IPS-11a (cell line): Measurements from ENCODE around the gene IGHMBP2.

Source experiments
- H3K4me3 ChIP-seq: one replicate; pipeline ENCODE4 v1.5.1; 2013; ENCODE audit warnings: low read depth, low read length, control low read depth

Gene IGHMBP2

DNA sequence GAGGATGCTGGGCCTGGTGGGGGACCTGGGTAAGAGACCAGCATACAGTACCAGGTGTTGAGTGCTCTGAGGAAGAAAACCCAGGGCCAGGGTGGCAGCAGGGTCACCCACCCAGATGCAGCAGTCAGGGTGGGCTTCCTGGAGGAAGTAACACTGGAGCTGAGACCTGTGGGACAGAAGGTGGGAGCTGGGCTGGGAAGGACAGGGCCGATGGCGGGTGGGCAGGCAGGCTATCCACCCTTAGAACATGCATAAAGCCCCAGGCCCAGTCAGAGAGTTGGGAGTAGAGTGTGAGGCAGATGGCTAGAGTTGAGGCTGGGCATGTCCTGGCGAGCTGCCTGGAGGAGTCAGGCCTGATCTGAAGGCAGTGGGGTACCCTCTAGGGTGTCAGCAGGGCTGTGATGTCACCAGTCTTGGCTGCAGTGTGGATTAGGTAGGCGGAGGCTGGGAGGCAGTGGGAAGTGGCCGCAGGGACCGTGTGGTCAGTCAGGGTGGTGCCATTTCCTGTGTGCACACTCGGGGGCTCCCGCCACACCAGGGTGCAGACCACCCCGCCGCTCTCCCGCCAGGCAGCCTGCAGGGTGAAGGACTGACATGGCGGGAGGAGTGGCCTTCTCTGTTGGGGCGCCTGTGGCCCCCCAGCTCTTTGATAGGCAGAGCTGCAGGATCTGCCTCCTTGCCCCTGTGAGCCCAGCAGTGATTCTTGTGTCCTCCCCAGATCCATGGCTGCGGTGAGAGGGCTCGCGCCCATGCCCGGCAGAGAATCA, 35.3 kb downstream of the IGHMBP2 start:
- no peak overlapping the region for H3K4me3 ChIP-seq

DNA sequence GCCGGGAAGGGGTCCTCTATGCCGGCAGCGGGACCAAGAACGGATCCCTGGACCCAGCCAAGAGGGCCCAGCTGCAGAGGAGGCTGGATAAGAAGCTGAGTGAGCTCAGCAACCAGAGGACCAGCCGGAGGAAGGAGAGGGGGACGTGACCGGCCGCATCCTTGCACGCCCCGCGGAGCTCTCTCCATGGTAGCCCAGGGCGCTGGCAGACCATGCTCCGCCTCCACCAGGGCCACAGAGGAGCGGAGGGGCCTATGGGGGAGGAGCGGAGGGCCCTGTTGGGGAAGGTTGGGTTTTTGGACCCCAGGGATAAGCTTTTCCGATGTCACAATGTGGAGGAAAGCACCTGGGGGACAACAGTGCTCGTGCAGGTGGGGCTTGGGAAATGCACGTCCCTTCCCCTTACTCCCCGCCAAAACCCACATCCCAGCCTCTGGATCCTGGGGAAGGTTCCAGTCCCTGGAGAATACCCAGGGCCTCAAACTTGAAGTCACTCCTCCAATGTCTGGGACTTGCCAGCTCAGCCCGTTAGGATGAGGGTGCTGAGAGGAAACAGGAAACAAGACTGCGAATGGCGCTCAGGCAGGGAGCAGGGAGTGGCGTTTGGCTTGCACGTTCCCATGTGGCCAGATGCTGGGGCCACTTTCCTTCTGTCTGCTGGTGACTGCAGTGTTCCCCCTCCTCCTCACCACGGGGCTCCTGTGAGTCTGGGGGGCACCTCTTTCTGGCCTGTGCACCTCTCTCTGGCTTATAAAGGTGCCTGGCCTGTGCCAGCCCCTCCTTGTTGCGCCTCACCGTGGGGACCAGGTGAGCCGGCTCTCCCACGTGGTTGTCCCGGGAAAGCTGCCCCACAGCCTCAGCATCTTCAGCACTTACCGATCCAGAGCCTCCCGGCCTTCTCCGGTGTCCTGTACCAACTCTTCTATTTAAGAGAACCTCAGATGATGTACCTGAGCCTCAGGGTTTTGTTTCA, 36.2 kb downstream of the IGHMBP2 start:
- H3K4me3 ChIP-seq: no peak overlapping the region

DNA sequence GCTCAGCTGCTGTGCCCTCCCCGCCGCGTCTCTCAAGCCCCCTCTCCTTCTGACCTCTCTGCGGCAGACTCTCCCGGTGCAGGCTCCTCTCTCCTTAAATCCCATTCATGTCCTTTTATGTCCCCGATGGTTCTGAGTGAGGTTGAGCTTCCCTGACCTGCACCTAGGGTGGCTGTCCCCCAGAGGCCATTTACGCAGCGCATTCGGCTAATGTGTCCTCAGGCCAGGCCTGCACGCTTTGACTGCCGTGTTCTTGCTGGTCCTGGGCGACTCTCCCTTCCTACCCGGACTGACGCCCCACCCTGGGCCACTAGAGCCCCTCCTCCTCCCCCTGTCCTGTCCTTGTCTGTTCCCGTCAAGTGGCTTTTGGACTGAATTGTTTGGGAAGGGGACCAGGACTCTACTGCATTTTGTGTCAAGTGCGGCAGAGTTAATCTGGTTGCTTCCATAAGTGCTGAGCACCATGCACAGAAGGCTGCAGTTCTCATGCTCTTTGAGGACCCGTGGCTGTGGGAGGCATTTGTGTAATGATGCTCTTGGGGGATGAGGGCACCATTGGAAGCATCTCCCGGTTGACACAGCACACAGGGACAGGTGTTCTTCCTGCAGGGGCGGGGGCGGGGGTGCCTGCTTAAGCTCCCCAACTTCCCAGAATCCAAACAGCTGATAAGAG, 37.1 kb downstream of the IGHMBP2 start:
- no peak overlapping the region for H3K4me3 ChIP-seq

DNA sequence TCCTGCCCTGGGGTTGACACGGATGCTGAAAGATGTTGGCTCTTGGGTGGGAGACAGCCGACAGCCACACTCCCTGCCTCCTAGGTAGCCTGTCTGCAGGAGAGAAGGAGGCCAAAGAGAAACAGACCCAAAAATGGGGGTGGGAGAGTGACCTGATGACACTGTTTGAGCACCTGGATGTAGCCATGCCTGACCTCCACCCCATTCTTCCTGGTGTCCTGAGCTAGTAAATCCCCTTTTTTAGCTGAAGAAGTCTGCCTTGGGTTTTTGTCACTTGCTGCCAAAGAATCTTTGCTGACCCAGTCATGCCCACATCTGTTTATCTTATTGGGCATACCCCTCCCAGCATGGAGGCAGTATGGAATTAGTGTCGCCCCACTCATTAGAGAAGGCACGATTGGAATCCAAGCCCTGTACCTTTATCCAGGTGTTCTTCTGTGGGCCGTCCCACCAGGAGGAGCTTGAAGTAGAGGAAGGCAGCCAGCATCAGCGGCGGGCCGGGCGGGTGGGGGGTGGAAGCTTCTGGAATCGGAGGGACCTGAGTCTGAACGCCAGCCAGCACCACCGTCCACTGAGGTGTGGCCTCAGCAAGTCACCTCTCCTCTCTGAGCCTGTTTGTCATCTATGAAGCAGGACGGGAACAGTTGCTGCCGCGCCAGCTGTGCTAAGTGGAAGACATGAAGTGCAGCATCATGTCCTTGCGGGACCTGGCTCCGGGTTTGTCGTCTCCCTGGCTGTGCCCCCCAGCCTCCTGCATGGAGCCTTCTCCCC, 37.8 kb downstream of the IGHMBP2 start:
- no peak overlapping the region for H3K4me3 ChIP-seq

DNA sequence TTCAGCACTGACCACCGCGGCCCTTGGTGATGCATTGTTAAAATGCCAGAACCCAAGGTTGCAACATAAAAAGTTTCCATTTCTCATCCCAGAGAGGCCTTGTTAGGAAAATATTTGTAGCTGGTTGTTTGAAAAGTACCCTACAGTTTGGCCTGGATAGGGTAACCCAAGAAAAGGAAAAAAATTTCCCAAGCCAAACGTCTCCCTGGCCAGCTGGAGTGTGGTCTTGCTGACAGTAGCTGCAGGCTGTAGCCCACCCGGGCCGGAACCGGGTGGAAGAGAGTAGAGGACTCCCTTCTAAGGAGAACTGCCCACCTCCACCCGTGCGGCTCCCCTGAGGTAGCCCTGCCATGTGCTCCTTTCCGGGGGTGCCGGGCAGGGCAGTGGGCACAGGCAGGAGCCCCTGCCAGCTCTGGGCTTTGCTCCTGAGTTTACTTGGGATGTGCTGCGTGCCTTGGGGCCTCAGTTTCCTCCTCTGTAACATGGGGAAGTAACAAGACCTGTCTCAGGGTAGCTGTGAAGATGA, 38.5 kb downstream of the IGHMBP2 start:
- H3K4me3 ChIP-seq: no peak overlapping the region

DNA sequence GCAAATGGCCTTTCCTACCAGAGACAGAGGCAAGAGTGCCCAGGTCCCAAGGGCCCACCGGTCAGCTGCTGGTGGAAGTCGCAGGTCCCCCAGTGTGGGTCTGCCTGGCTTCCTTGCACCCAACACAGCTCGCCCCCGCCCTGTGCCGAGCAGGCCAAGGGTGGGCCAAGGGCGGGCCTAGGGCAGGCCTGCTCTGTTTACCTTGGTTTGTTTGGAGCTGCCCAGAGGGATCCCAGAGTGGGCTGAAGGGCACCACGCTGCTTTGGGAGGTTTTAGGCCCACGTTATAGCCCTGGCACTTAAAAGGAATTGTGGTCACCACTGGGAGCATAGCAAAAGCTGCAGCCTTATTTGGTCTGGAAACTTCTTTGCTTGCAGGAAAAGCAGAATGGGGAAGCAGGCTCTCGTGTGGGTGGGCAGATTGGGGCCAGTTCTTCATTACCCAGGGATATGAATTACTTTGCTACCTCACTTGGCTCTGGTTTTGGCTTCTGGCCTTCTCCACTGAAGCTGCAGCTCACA, 39.1 kb downstream of the IGHMBP2 start:
- no peak overlapping the region for H3K4me3 ChIP-seq

DNA sequence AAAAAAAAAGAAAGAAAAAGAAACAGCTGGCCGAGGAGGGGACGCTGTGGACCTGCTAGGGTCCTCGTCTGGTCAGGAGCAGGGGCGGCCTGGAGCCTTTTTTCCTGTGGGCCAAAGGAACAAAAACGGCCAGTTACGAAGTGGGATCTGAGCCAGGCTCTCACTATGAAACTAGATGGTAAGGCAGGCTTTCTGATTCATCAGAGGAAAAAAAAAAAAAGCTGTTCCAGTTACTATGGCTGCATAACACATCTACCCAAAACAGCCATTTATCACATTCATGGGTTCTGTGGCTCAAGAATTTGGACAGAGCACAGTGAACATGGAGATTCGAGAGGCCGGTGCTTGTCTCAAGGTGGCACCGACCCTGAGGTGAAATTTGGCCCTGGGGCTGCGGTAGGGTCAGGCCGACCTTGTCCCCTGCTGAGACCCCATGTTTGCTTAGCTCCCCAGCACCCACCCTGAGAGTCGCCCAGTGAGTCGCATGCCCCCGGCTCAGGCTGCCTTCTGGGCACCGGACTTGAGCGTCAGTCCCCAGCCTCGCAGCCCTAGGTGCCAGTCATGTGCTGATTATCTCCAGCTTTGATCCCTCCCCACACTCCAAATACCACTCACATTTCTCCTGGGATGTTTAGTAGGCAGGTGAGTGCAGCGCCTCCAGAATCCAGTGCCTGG, 42.9 kb downstream of the IGHMBP2 start:
- no peak overlapping the region for H3K4me3 ChIP-seq

DNA sequence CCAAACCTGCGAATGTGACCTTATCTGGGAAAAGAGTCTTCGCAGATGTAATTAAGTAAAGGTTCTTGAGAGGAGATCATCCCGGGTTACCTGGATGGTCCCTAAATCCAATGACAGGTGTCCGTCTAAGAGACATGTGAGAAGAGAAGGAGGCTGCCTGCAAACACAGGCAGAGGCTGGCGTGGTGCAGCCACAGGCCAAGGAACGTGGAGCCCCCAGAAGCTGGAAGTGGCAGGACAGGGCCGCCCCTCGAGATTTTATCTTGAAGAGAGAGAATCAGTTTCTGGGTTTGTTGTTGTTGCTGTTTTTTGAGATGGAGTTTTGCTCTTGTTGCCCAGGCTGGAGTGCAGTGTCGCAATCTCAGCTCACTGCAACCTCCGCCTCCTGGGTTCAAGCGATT, 43.5 kb downstream of the IGHMBP2 start:
- H3K4me3 ChIP-seq: no peak overlapping the region

DNA sequence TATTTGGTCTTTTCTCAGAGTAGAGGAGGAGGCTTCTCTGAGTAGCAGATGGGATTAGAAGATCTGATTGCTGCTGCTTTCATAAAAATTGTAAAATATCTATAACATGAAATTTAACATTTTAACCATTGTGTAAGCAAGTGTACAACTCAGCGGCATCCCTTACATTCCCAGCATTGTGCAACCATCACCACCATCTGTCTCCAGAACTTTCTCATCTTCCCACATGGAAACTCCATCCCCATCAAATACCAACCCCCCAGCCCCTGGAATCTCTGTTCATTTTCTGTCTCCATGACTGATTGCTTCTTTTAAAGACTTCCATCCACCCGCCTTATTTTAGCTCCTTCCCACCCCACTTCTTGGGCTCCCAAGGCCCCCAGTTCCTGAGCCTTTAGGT, 44.8 kb downstream of the IGHMBP2 start:
- H3K4me3 ChIP-seq: no peak overlapping the region

DNA sequence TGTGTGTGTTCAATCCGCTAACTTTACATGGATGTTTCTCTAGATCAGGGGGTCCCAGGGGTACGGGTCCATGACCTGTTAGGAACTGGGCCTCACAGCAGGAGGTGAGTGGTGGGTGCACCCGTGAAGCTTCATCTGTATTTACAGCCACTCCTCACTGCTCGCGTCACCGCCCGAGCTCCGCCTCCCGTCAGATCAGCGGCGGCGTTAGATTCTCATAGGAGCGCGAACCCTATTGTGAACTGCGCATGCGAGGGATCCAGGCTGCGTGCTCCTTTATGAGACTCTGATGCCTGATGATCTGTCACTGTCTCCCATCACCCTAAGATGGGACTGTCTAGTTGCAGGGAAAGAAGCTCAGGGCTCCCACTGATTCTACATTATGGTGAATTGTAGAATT, 45.2 kb downstream of the IGHMBP2 start:
- H3K4me3 ChIP-seq: no peak overlapping the region

DNA sequence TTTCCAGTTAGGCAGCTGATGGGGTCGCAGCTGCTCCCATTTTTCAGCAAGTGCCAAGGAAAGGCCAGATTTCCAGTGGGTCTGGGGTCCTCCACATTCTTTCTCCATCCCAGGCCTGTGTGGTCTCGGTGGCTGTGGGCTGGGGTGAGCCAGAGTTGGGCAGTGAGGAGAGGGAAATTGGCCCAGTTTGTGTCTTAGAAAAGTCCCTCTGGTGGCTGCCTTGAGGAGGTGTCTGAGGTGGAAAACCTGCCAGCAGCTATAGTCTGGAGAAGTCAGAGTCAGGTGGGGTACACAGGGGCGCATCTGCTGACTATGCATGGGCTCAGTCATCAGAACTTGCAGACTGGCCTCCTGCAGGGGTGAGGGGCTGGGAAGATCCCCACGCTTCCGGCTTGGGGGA, 46.6 kb downstream of the IGHMBP2 start:
- no peak overlapping the region for H3K4me3 ChIP-seq

DNA sequence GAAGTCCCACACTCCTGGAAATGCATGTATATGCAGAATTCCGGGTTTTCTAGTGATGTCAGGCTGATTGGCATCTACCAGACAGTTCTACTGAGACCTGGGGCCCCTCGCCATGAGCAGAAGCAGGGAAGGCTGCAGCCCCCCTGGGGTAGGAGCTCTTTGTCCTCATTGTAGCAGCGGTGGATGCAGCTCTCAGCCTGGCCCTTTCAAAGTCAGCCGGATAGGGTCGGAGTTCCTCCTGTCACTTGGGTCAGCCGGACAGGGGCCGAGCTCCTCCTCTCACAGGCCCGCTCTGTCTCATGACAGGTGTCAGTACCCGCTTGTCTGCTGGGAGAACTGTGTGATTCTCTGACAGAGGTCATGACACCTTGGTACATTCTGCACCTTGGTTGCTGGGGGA, 47.1 kb downstream of the IGHMBP2 start:
- no peak overlapping the region for H3K4me3 ChIP-seq

DNA sequence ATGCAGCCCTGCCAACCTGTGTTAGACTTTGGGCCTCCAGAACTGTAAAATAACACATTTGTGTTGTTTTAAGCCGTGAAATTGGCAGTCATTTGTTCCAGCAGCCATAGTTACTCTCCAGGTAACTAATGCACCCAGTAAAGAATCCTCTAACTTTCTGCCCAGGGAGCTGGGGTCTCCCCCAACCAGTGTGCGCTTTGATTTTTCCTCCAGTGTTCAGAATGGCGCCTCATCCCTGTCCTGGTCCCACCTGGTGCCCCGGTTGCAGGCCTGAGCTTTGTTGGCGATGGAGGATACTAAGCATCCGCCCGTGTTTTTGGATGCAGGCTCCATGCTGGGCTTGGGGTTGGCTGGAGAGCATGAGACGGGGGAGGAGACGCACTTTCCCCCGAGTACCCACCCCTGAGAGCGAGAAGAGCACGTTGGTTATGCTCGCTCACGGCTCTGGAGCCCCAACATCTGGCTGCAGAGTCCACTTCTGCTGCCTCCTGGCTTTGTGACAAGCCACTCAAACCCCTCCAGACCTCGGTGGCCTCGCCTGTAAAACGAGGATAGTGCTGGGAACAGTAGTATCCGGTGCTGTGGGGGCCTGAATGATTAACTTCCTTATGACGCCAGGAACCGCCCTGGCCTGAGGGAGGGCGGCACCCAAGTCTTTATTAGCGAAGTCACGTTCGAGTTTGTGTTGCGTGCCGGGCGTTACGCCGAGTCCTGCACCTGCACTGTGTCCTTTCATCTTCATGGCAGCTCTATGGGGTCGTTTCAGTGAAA, 51.3 kb downstream of the IGHMBP2 start:
- H3K4me3 ChIP-seq: no peak overlapping the region

DNA sequence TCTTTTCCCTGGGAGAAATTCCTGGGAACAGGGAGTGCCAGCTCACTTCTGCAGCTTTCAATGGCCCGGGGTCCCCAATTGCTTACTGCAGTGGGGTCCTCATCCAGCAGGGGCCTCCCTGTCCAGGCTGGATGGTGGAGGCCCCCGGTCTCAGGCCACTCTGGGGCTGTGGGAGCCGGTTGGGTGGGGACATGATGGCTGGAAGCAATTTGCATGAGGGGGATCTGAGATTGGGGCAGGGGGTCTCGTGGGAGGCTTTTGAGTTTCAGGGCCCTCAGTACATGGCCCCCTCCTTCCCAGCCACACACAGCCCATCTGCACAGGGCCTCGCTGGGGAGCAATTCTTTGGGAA, 51.9 kb downstream of the IGHMBP2 start:
- H3K4me3 ChIP-seq: no peak overlapping the region

DNA sequence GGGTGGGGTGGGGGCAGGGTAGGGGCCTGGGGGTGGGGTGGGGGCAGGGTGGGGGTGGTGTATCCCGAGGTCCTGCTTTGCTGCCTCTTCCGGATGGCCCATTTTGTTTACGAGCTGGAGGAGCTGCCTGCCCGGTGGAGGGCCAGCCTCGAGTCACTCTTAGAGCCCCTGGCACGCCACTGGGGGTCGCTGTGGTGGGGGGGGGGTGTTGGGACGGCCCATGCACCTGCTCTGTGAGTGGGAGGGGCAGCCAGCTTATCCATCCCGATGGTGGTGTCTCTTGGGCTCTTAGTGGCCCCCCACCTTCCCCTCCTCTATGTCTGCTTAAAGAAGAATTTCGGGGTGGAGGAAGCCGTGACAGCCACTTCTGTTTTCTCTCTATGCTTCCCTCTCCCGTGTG, 52.5 kb downstream of the IGHMBP2 start:
- no peak overlapping the region for H3K4me3 ChIP-seq

DNA sequence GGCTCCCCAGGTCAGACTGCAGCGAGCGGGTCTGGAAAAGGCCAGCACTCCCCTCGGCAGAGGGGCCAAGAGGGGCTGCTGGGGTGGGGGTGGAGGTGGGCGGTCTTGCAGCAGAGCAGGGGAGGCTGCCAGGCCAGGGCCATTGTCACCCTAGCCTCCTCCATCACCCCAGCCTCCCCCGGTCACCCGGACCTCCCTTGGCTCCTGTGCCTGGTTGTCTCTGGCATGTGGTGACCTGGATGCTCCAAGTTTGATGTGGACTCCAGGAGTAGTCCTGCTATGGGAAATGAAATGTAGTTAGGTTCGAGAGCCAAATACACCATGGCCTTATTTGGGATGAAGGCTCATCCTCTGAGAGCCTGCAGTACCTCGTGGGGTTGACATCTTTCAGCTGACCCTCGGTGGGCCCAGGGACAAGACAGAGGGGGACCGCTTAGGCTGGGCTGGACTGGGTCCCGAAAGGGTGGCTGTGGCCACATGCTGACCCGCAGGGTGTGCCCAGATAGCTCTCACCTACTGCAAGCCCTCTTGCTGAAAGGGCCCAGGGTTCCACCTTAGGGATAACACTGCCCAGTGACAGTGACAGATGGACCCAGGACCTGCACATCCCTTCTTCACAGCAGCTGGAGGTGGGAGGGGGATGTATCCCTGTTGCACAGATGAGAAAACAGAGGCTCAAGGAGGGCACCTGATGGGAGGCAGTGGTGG, 53.0 kb downstream of the IGHMBP2 start:
- H3K4me3 ChIP-seq: no peak overlapping the region

DNA sequence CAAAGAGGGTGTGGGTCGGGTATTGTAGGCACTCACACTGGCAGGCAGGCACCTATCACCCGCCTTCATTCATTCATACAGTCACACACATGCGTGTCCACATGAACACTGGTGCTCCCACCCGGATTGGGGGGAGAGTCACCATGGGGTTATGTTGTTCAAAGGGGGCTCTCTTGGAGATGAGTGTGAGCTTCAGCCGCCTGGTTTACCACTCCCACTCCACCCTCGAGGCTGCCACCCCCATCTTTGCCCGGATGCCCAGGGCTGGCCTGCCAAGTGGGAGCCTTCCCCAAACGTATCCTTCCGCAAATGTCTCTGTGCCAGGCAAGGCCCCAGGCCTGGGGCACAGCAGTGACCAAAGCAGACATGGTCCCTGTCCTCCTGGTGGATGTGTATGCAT, 54.5 kb downstream of the IGHMBP2 start:
- no peak overlapping the region for H3K4me3 ChIP-seq

DNA sequence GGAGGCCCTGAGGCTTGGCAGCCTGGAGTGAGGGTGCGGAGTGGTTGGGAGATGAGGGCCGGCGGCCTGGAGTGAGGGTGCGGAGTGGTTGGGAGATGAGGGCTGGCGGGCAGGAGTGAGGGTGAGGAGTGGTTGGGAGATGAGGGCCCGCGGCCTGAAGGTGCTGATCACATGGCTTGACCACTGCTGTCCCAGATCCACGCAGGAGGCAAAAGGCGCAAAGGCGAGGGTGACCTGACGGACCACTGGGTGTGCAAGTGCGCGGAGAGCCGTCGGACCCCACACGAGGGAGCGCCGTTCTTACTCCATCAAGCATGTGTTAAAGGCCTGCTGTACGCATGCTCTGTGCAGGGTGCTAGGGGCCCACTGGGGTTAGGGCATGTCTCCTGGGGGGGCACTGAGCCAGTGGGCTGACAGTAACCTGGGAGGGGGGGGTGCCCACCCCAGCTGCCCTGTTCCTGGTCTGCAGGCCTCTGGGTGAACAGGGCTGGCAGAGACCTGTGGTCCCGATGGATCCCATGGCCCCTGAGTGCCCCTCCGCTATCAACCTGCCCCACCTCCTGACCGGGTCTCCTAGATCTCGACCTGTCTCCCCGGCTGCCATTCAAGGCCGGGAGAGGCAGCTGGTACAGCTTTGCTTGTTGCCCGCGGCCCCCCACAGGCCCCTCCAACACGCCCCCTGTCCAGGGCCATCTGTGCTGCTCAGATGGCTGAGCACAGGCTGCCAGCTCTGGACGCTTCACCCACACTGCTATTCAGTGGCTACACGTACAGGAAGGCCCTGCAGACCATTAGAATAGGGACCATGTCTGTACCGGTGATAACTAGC, 56.0 kb downstream of the IGHMBP2 start:
- H3K4me3 ChIP-seq: no peak overlapping the region
